GM18511 (cell line): ENCODE data around the gene PAPPA2.

Experiments
- ATAC-seq: cut with Tn5 transposase; IDR thresholded peaks from one replicate; pipeline ENCODE4 v1.9.1; 2021; ENCODE audit warnings: mild to moderate bottlenecking, moderate library complexity; ENCODE audit not compliant: unreplicated experiment

Gene PAPPA2

GRCh38 chr1:176691251-176692228 lies 228.6 kb downstream of the PAPPA2 start:
- peak; percentile 89 for ATAC-seq

GRCh38 chr1:176692431-176692830 lies 229.5 kb downstream of the PAPPA2 start:
- ATAC-seq: no peak

GRCh38 chr1:176692988-176693696 lies 230.2 kb downstream of the PAPPA2 start:
- ATAC-seq: no peak

- no peak for ATAC-seq
These were observed 230.8 kb downstream of the PAPPA2 start for GRCh38 chr1:176693697-176694329.

GRCh38 chr1:176694713-176695112 lies 231.7 kb downstream of the PAPPA2 start:
- ATAC-seq: no peak

- no peak for ATAC-seq
These were observed 233.1 kb downstream of the PAPPA2 start for GRCh38 chr1:176696109-176696508.

- no peak for ATAC-seq
These were observed 233.7 kb downstream of the PAPPA2 start for GRCh38 chr1:176696689-176697088.

GRCh38 chr1:176699821-176700220 lies 236.8 kb downstream of the PAPPA2 start:
- ATAC-seq: no peak

- no peak for ATAC-seq
These were observed 238.3 kb downstream of the PAPPA2 start for GRCh38 chr1:176701151-176701866.

- no peak for ATAC-seq
These were observed 239.9 kb downstream of the PAPPA2 start for GRCh38 chr1:176702901-176703300.

- ATAC-seq: no peak
These were observed 242.6 kb downstream of the PAPPA2 start for GRCh38 chr1:176705585-176705984.

GRCh38 chr1:176717066-176717750 lies 254.2 kb downstream of the PAPPA2 start:
- ATAC-seq: no peak

- no peak for ATAC-seq
These were observed 256.5 kb downstream of the PAPPA2 start for GRCh38 chr1:176719447-176719846.

- no peak for ATAC-seq
These were observed 257.9 kb downstream of the PAPPA2 start for GRCh38 chr1:176720838-176721237.

- ATAC-seq: no peak
These were observed 270.7 kb downstream of the PAPPA2 start for GRCh38 chr1:176733661-176734060.

GRCh38 chr1:176735201-176735600 lies 272.2 kb downstream of the PAPPA2 start:
- ATAC-seq: no peak

- ATAC-seq: no peak
These were observed 273.0 kb downstream of the PAPPA2 start for GRCh38 chr1:176736015-176736414.

- no peak for ATAC-seq
These were observed 278.2 kb downstream of the PAPPA2 start for GRCh38 chr1:176741181-176741580.

- no peak for ATAC-seq
These were observed 279.3 kb downstream of the PAPPA2 start for GRCh38 chr1:176742322-176742721.

- no peak for ATAC-seq
These were observed 281.2 kb downstream of the PAPPA2 start for GRCh38 chr1:176744142-176744541.
